ENCODE measurements around the gene AKAP13.

Gene AKAP13

GRCh38 chr15:85587707-85588411, 207.5 kb downstream of the AKAP13 start:
- Histone ChIP-seq H3K9me3 (ENCODE audit: insufficient read depth, low read depth, low read length) (no peaks in the 10 kb centered on the region), H3K27ac (ENCODE audit: low read length) (no peak overlapping the region), H3K4me3 (ENCODE audit: low read length) (no peak overlapping the region), H3K36me3 (ENCODE audit: insufficient read depth, low read depth, low read length) (no peaks in the 10 kb centered on the region), H3K4me1 (ENCODE audit: insufficient read depth, low read length) (peaks cover 21% of the 10 kb centered on the region; the same call in 1 of the 2 replicates), H3K9ac (ENCODE audit: low read depth, low read length) (no peak overlapping the region), H3K27me3 (ENCODE audit: insufficient read depth, low read length) (no peaks in the 10 kb centered on the region)

GRCh38 chr15:85588677-85589076, 208.3 kb downstream of the AKAP13 start:
- no peak overlapping the region for H3K9ac ChIP-seq (ENCODE audit: low read depth, low read length)
- H3K27ac ChIP-seq (ENCODE audit: low read length) = no peak overlapping the region
- H3K4me3 ChIP-seq (ENCODE audit: low read length) = no peak overlapping the region
- no peaks in the 10 kb centered on the region for H3K27me3 ChIP-seq (ENCODE audit: insufficient read depth, low read length)
- H3K4me1 ChIP-seq (ENCODE audit: insufficient read depth, low read length) = peaks cover 17% of the 10 kb centered on the region; the same call in 1 of the 2 replicates
- no peaks in the 10 kb centered on the region for H3K36me3 ChIP-seq (ENCODE audit: insufficient read depth, low read depth, low read length)
- no peaks in the 10 kb centered on the region for H3K9me3 ChIP-seq (ENCODE audit: insufficient read depth, low read depth, low read length)

- no peaks in the 10 kb centered on the region for H3K9me3 ChIP-seq (ENCODE audit: insufficient read depth, low read depth, low read length)
- no peaks in the 10 kb centered on the region for H3K36me3 ChIP-seq (ENCODE audit: insufficient read depth, low read depth, low read length)
- H3K9ac ChIP-seq (ENCODE audit: low read depth, low read length) = no peak overlapping the region
- H3K4me3 ChIP-seq (ENCODE audit: low read length) = no peak overlapping the region
- H3K4me1 ChIP-seq (ENCODE audit: insufficient read depth, low read length) = peaks cover 17% of the 10 kb centered on the region; the same call in 1 of the 2 replicates
- H3K27ac ChIP-seq (ENCODE audit: low read length) = no peak overlapping the region
- no peaks in the 10 kb centered on the region for H3K27me3 ChIP-seq (ENCODE audit: insufficient read depth, low read length)
Measured at GRCh38 chr15:85589851-85590250, 209.4 kb downstream of the AKAP13 start.

GRCh38 chr15:85591622-85592021, 211.2 kb downstream of the AKAP13 start:
- no peaks in the 10 kb centered on the region for H3K27me3 ChIP-seq (ENCODE audit: insufficient read depth, low read length)
- H3K4me3 ChIP-seq (ENCODE audit: low read length) = no peak overlapping the region
- no peak overlapping the region for H3K27ac ChIP-seq (ENCODE audit: low read length)
- H3K9ac ChIP-seq (ENCODE audit: low read depth, low read length) = no peak overlapping the region
- H3K9me3 ChIP-seq (ENCODE audit: insufficient read depth, low read depth, low read length) = no peaks in the 10 kb centered on the region
- H3K36me3 ChIP-seq (ENCODE audit: insufficient read depth, low read depth, low read length) = no peaks in the 10 kb centered on the region
- peaks cover 14% of the 10 kb centered on the region; the same call in 1 of the 2 replicates for H3K4me1 ChIP-seq (ENCODE audit: insufficient read depth, low read length)

- Histone ChIP-seq H3K9me3 (ENCODE audit: insufficient read depth, low read depth, low read length) (no peaks in the 10 kb centered on the region), H3K4me3 (ENCODE audit: low read length) (no peak overlapping the region), H3K9ac (ENCODE audit: low read depth, low read length) (no peak overlapping the region), H3K4me1 (ENCODE audit: insufficient read depth, low read length) (peaks cover 14% of the 10 kb centered on the region; the same call in 1 of the 2 replicates), H3K27ac (ENCODE audit: low read length) (no peak overlapping the region), H3K27me3 (ENCODE audit: insufficient read depth, low read length) (no peaks in the 10 kb centered on the region), H3K36me3 (ENCODE audit: insufficient read depth, low read depth, low read length) (no peaks in the 10 kb centered on the region)
Measured at GRCh38 chr15:85592148-85592547, 211.7 kb downstream of the AKAP13 start.

- Histone ChIP-seq H3K27ac (ENCODE audit: low read length) (no peak overlapping the region), H3K9ac (ENCODE audit: low read depth, low read length) (no peak overlapping the region), H3K4me1 (ENCODE audit: insufficient read depth, low read length) (peaks cover 3% of the 10 kb centered on the region; the same call in 1 of the 2 replicates), H3K4me3 (ENCODE audit: low read length) (no peak overlapping the region), H3K36me3 (ENCODE audit: insufficient read depth, low read depth, low read length) (no peaks in the 10 kb centered on the region), H3K9me3 (ENCODE audit: insufficient read depth, low read depth, low read length) (no peaks in the 10 kb centered on the region), H3K27me3 (ENCODE audit: insufficient read depth, low read length) (no peaks in the 10 kb centered on the region)
Measured at GRCh38 chr15:85593809-85594445, 213.5 kb downstream of the AKAP13 start.

GRCh38 chr15:85595804-85596536, 215.6 kb downstream of the AKAP13 start:
- no peak overlapping the region for H3K9ac ChIP-seq (ENCODE audit: low read depth, low read length)
- H3K36me3 ChIP-seq (ENCODE audit: insufficient read depth, low read depth, low read length) = no peaks in the 10 kb centered on the region
- H3K9me3 ChIP-seq (ENCODE audit: insufficient read depth, low read depth, low read length) = no peaks in the 10 kb centered on the region
- no peaks in the 10 kb centered on the region for H3K4me1 ChIP-seq (ENCODE audit: insufficient read depth, low read length)
- H3K27ac ChIP-seq (ENCODE audit: low read length) = no peak overlapping the region
- H3K27me3 ChIP-seq (ENCODE audit: insufficient read depth, low read length) = no peaks in the 10 kb centered on the region
- no peak overlapping the region for H3K4me3 ChIP-seq (ENCODE audit: low read length)

- no peak overlapping the region for H3K27ac ChIP-seq (ENCODE audit: low read length)
- no peak overlapping the region for H3K4me3 ChIP-seq (ENCODE audit: low read length)
- no peaks in the 10 kb centered on the region for H3K9me3 ChIP-seq (ENCODE audit: insufficient read depth, low read depth, low read length)
- H3K4me1 ChIP-seq (ENCODE audit: insufficient read depth, low read length) = no peaks in the 10 kb centered on the region
- no peaks in the 10 kb centered on the region for H3K27me3 ChIP-seq (ENCODE audit: insufficient read depth, low read length)
- no peak overlapping the region for H3K9ac ChIP-seq (ENCODE audit: low read depth, low read length)
- no peaks in the 10 kb centered on the region for H3K36me3 ChIP-seq (ENCODE audit: insufficient read depth, low read depth, low read length)
Measured at GRCh38 chr15:85597155-85597815, 216.9 kb downstream of the AKAP13 start.

- no peak overlapping the region for H3K27ac ChIP-seq (ENCODE audit: low read length)
- H3K4me3 ChIP-seq (ENCODE audit: low read length) = no peak overlapping the region
- no peak overlapping the region for H3K9ac ChIP-seq (ENCODE audit: low read depth, low read length)
Measured at GRCh38 chr15:85598219-85598618, 217.8 kb downstream of the AKAP13 start.

GRCh38 chr15:85598718-85599398, 218.5 kb downstream of the AKAP13 start:
- Histone ChIP-seq H3K4me3 (ENCODE audit: low read length) (no peak overlapping the region), H3K27me3 (ENCODE audit: insufficient read depth, low read length) (no peaks in the 10 kb centered on the region), H3K27ac (ENCODE audit: low read length) (no peak overlapping the region), H3K9me3 (ENCODE audit: insufficient read depth, low read depth, low read length) (no peaks in the 10 kb centered on the region), H3K36me3 (ENCODE audit: insufficient read depth, low read depth, low read length) (peaks cover 5% of the 10 kb centered on the region; the same call in 1 of the 2 replicates), H3K9ac (ENCODE audit: low read depth, low read length) (no peak overlapping the region), H3K4me1 (ENCODE audit: insufficient read depth, low read length) (no peaks in the 10 kb centered on the region)

More at GRCh38 chr15:85598219-85598618, 217.8 kb downstream of the AKAP13 start:
- Histone ChIP-seq H3K27me3 (ENCODE audit: insufficient read depth, low read length) (no peaks in the 10 kb centered on the region), H3K4me1 (ENCODE audit: insufficient read depth, low read length) (no peaks in the 10 kb centered on the region), H3K36me3 (ENCODE audit: insufficient read depth, low read depth, low read length) (peaks cover 3% of the 10 kb centered on the region; the same call in 1 of the 2 replicates), H3K9me3 (ENCODE audit: insufficient read depth, low read depth, low read length) (no peaks in the 10 kb centered on the region)

- Histone ChIP-seq H3K27ac (ENCODE audit: low read length) (no peak overlapping the region), H3K9ac (ENCODE audit: low read depth, low read length) (no peak overlapping the region), H3K36me3 (ENCODE audit: insufficient read depth, low read depth, low read length) (peaks cover 5% of the 10 kb centered on the region; the same call in 1 of the 2 replicates), H3K27me3 (ENCODE audit: insufficient read depth, low read length) (no peaks in the 10 kb centered on the region), H3K4me3 (ENCODE audit: low read length) (no peak overlapping the region), H3K9me3 (ENCODE audit: insufficient read depth, low read depth, low read length) (no peaks in the 10 kb centered on the region), H3K4me1 (ENCODE audit: insufficient read depth, low read length) (no peaks in the 10 kb centered on the region)
Measured at GRCh38 chr15:85600001-85600400, 219.6 kb downstream of the AKAP13 start.

All from iPS-20b (cell line).